ENCODE data around the gene DHRS7B. TPM values are rescaled to one million over a fixed set of nuclear protein-coding genes. Genes with fewer than 3 reads are reported as not detected.

Gene DHRS7B
- polyA plus RNA-seq, 1 donor: 30.0 TPM

Other genes with a start within 250 kb of the DHRS7B start
- gene USP22, start 84.0 kb upstream of the DHRS7B start, polyA plus RNA-seq (ENCODE audit: insufficient read length): 185 TPM
- gene TMEM11, start 87.2 kb downstream of the DHRS7B start, polyA plus RNA-seq (ENCODE audit: insufficient read length): 30.4 TPM
- 26.4 TPM for gene NATD1, start 126.4 kb downstream of the DHRS7B start, polyA plus RNA-seq (ENCODE audit: insufficient read length)
- 25.0 TPM for gene MAP2K3, start 157.7 kb downstream of the DHRS7B start, polyA plus RNA-seq (ENCODE audit: insufficient read length)
- 17.3 TPM for gene KCNJ12, start 249.4 kb downstream of the DHRS7B start, polyA plus RNA-seq (ENCODE audit: insufficient read length)

Measured in hindlimb muscle (tissue), 1 donor.